H9 (cell line): ENCODE data around the gene OXSM. TPM values are rescaled to one million over a fixed set of nuclear protein-coding genes. Genes with fewer than 3 reads are reported as not detected.

ENCODE experiments used
- DNase-seq: peaks from one replicate; pipeline ENCODE4 v3.0.0-alpha.2; 2017
- H2AFZ ChIP-seq: one replicate; pipeline ENCODE4 v1.6.1; 2013; ENCODE audit warnings: mild to moderate bottlenecking, low read length, control low read depth, moderate library complexity
- H2AK5ac ChIP-seq: 2 replicates; pipeline ENCODE4 v1.6.1; 2013; ENCODE audit warnings: low read length, control low read depth, mixed read lengths; ENCODE audit not compliant: insufficient read length
- H2BK120ac ChIP-seq: one replicate; pipeline ENCODE4 v1.6.1; 2013; ENCODE audit warnings: low read depth, mild to moderate bottlenecking, low read length, control low read depth, inconsistent platforms; ENCODE audit not compliant: poor library complexity, severe bottlenecking
- H2BK12ac ChIP-seq: 2 replicates; pipeline ENCODE4 v1.6.1; 2013; ENCODE audit warnings: low read length, control low read depth, mixed read lengths, low read depth; ENCODE audit not compliant: insufficient read length
- H2BK15ac ChIP-seq: 2 replicates; pipeline ENCODE4 v1.6.1; 2013; ENCODE audit warnings: low read depth, low read length, control low read depth
- H2BK20ac ChIP-seq: one replicate; pipeline ENCODE4 v1.6.1; 2013; ENCODE audit warnings: low read depth, mild to moderate bottlenecking, low read length, control low read depth, inconsistent platforms; ENCODE audit not compliant: poor library complexity, severe bottlenecking
- H2BK5ac ChIP-seq: 2 replicates; pipeline ENCODE4 v1.6.1; 2013; ENCODE audit warnings: low read length, control low read depth, mixed read lengths; ENCODE audit not compliant: insufficient read length
- H3K14ac ChIP-seq: 2 replicates; pipeline ENCODE4 v1.6.1; 2013; ENCODE audit warnings: low read length, control low read depth; ENCODE audit not compliant: insufficient read depth
- H3K18ac ChIP-seq: 2 replicates; pipeline ENCODE4 v1.6.1; 2013; ENCODE audit warnings: low read depth, mild to moderate bottlenecking, mixed read lengths, low read length, control low read depth; ENCODE audit not compliant: insufficient read length
- H3K23ac ChIP-seq: 2 replicates; pipeline ENCODE4 v1.6.1; 2013; ENCODE audit warnings: low read length, control low read depth, mixed read lengths, low read depth; ENCODE audit not compliant: insufficient read length
- H3K23me2 ChIP-seq: 2 replicates; pipeline ENCODE4 v1.6.1; 2013; ENCODE audit warnings: low read depth, mild to moderate bottlenecking, mixed read lengths, low read length, control low read depth; ENCODE audit not compliant: insufficient read length, poor library complexity, severe bottlenecking
- H3K27ac ChIP-seq: 2 replicates; pipeline ENCODE4 v1.5.1; 2013; ENCODE audit warnings: low read length, control low read depth, mixed read lengths, low read depth; ENCODE audit not compliant: insufficient read length
- H3K27me3 ChIP-seq: 2 replicates; pipeline ENCODE4 v1.6.1; 2013; ENCODE audit warnings: low read length, control low read depth, inconsistent platforms; ENCODE audit not compliant: insufficient read depth
- H3K4ac ChIP-seq: 2 replicates; pipeline ENCODE4 v1.6.1; 2013; ENCODE audit warnings: low read depth, mild to moderate bottlenecking, control low read depth, inconsistent platforms, low read length, moderate library complexity
- H3K4me1 ChIP-seq: 2 replicates; pipeline ENCODE4 v1.6.1; 2013; ENCODE audit warnings: low read length, control low read depth, inconsistent platforms; ENCODE audit not compliant: insufficient read depth
- H3K4me2 ChIP-seq: 2 replicates; pipeline ENCODE4 v1.6.1; 2013; ENCODE audit warnings: low read length, control low read depth, mixed read lengths; ENCODE audit not compliant: insufficient read length, insufficient read depth
- H3K56ac ChIP-seq: 2 replicates; pipeline ENCODE4 v1.6.1; 2013; ENCODE audit warnings: low read depth, mild to moderate bottlenecking, mixed read lengths, low read length, control low read depth; ENCODE audit not compliant: insufficient read length
- H3K79me1 ChIP-seq: 2 replicates; pipeline ENCODE4 v1.6.1; 2013; ENCODE audit warnings: low read depth, mild to moderate bottlenecking, moderate library complexity, low read length, control low read depth, inconsistent platforms; ENCODE audit not compliant: insufficient read depth, poor library complexity, severe bottlenecking
- H3K79me2 ChIP-seq: 2 replicates; pipeline ENCODE4 v1.6.1; 2013; ENCODE audit warnings: low read length, control low read depth, inconsistent platforms; ENCODE audit not compliant: insufficient read depth
- H3K9ac ChIP-seq: 2 replicates; pipeline ENCODE4 v1.6.1; 2013; ENCODE audit warnings: low read length, control low read depth, mixed read lengths; ENCODE audit not compliant: insufficient read length; ENCODE audit errors: extremely low read depth
- H3K9me3 ChIP-seq: one replicate; pipeline ENCODE4 v1.6.1; 2013; ENCODE audit warnings: low read depth, low read length, inconsistent platforms; ENCODE audit not compliant: control insufficient read depth
- H3T11ph ChIP-seq: one replicate; pipeline ENCODE4 v1.6.1; 2013; ENCODE audit warnings: mild to moderate bottlenecking, low read length, control low read depth, inconsistent platforms
- H4K20me1 ChIP-seq: one replicate; pipeline ENCODE4 v1.6.1; 2013; ENCODE audit not compliant: control insufficient read depth, insufficient read length, insufficient read depth
- H4K5ac ChIP-seq: 2 replicates; pipeline ENCODE4 v1.6.1; 2013; ENCODE audit warnings: low read depth, mild to moderate bottlenecking, mixed read lengths, low read length, control low read depth; ENCODE audit not compliant: insufficient read length
- H4K8ac ChIP-seq: replicated peaks from 2 replicates; pipeline ENCODE4 v1.6.1; 2013; ENCODE audit warnings: low read length, control low read depth, mixed read lengths, low read depth; ENCODE audit not compliant: insufficient read length
- H4K91ac ChIP-seq: 2 replicates; pipeline ENCODE4 v1.6.1; 2013; ENCODE audit warnings: low read depth, mild to moderate bottlenecking, moderate library complexity, mixed read lengths, low read length, control low read depth; ENCODE audit not compliant: insufficient read length
- H3K27ac Mint-ChIP-seq, 3 experiments: 2 replicates in 2 of 3; 3 replicates in 1 of 3; pipeline ENCODE4 v1.8.0; 2020 to 2021; ENCODE audit warnings: mixed read lengths in 3 of 3, mild to moderate bottlenecking in 1 of 3, moderate library complexity in 1 of 3
- H3K27me3 Mint-ChIP-seq: 2 replicates; pipeline ENCODE4 v1.8.0; 2021; ENCODE audit warnings: low read depth, mild to moderate bottlenecking, moderate library complexity, mixed read lengths
- H3K36me3 Mint-ChIP-seq, 3 experiments: 2 replicates in 2 of 3; 3 replicates in 1 of 3; pipeline ENCODE4 v1.8.0; 2020 to 2021; ENCODE audit warnings: low read depth in 3 of 3, mixed read lengths in 3 of 3; ENCODE audit not compliant: insufficient read depth in 1 of 3
- H3K4me1 Mint-ChIP-seq, 2 experiments: 2 replicates each; pipeline ENCODE4 v1.8.0; 2020; ENCODE audit warnings: mixed read lengths in 2 of 2
- H3K4me3 Mint-ChIP-seq, 2 experiments: 2 replicates in 1 of 2; 3 replicates in 1 of 2; pipeline ENCODE4 v1.8.0; 2020 to 2021; ENCODE audit warnings: mild to moderate bottlenecking in 2 of 2, mixed read lengths in 2 of 2, moderate library complexity in 1 of 2
- H3K9me3 Mint-ChIP-seq, 2 experiments: 2 replicates in 1 of 2; 3 replicates in 1 of 2; pipeline ENCODE4 v1.8.0; 2020; ENCODE audit warnings: mild to moderate bottlenecking in 2 of 2, mixed read lengths in 2 of 2, moderate library complexity in 1 of 2
- WGBS: extraction: QIAGEN DNeasy Blood & Tissue Kit; methylation state at CpG from one replicate; pipeline ENCODE4 v1.1.7; 2013; ENCODE audit warnings: missing lambda C conversion rate, low lambda C conversion rate, mixed read lengths; ENCODE audit not compliant: insufficient read length; ENCODE audit errors: extremely low coverage; 5-methylcytosine and 5-hydroxymethylcytosine counted together
- total RNA-seq: library from RNA; stranded (reverse); gene quantifications from 2 replicates; pipeline ENCODE4 v1.2.1, GENCODE V29; 2021
- TF ChIP-seq, protein P1 (sequence below): fragments of 200-600 bp; sonication (generic); conservative IDR thresholded peaks from 3 replicates; pipeline ENCODE4 v1.8.0; 2021; ENCODE audit warnings: antibody characterized with exemption, mild to moderate bottlenecking

The OXSM gene
- total RNA-seq, 1 experiment from 2014 or later, result 2.5 TPM

- Histone ChIP-seq H2BK5ac (no peak overlapping the region), H3K4me2 (no peak overlapping the region), H2AK5ac (no peak overlapping the region), H3K4me1 (no peaks in the 10 kb centered on the region), H3K4ac (no peak overlapping the region), H3K18ac (no peak overlapping the region), H3K56ac (no peak overlapping the region), H4K5ac (no peak overlapping the region), H3K23ac (no peak overlapping the region), H2BK12ac (no peak overlapping the region), H2BK120ac (no peak overlapping the region), H2AFZ (no peak overlapping the region), H4K8ac (no peak overlapping the region), H3K79me2 (no peaks in the 10 kb centered on the region), H4K20me1 (no peaks in the 10 kb centered on the region), H4K91ac (no peak overlapping the region), H3K23me2 (no peaks in the 10 kb centered on the region), H3K9me3 (no peaks in the 10 kb centered on the region), H2BK15ac (no peak overlapping the region), H3K14ac (no peak overlapping the region), H3K27ac (no peak overlapping the region), H3K79me1 (no peaks in the 10 kb centered on the region), H3T11ph (no peak overlapping the region), H2BK20ac (no peak overlapping the region), H3K9ac (no peak overlapping the region), H3K27me3 (no peaks in the 10 kb centered on the region)
- TF ChIP-seq, protein P1, sequence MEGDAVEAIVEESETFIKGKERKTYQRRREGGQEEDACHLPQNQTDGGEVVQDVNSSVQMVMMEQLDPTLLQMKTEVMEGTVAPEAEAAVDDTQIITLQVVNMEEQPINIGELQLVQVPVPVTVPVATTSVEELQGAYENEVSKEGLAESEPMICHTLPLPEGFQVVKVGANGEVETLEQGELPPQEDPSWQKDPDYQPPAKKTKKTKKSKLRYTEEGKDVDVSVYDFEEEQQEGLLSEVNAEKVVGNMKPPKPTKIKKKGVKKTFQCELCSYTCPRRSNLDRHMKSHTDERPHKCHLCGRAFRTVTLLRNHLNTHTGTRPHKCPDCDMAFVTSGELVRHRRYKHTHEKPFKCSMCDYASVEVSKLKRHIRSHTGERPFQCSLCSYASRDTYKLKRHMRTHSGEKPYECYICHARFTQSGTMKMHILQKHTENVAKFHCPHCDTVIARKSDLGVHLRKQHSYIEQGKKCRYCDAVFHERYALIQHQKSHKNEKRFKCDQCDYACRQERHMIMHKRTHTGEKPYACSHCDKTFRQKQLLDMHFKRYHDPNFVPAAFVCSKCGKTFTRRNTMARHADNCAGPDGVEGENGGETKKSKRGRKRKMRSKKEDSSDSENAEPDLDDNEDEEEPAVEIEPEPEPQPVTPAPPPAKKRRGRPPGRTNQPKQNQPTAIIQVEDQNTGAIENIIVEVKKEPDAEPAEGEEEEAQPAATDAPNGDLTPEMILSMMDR, result no peak
- no CpG with 5 or more reads among the region's 2 CpGs for WGBS
- no peak for DNase-seq
- no peaks in the 10 kb centered on the region for H3K36me3 Mint-ChIP-seq
- H3K4me1 Mint-ChIP-seq, result no peaks in the 10 kb centered on the region
- H3K4me3 Mint-ChIP-seq, result no peak overlapping the region
- H3K27ac Mint-ChIP-seq, result no peak overlapping the region
- no peaks in the 10 kb centered on the region for H3K9me3 Mint-ChIP-seq
- H3K27me3 Mint-ChIP-seq, result no peaks in the 10 kb centered on the region
Observed at GRCh38 chr3:25803833-25804232, 13.9 kb downstream of the OXSM start.
